GM04503 (cell line): ENCODE measurements around the gene INSL6.
A peak's percentile ranks its signal among the peaks of the same experiment; 100 is the strongest.
"Not testable (repeated sequence)": the region's sequence is repeated elsewhere in the genome, so short reads cannot be mapped to it uniquely, and the experiment has no call there.

ENCODE experiments used
- DNase-seq: peaks from one replicate; pipeline ENCODE4 v3.0.0-alpha.2; 2012; ENCODE audit warnings: low read depth

INSL6 gene

GRCh38 chr9:5185220-5185840, at the start of gene INSL6:
Gene INSL6, minus strand, starts transcription at chr9:5185639. Its CDS starts 37 bp downstream, at chr9:5185602.
- DNase-seq: no peak

GRCh38 chr9:5231212-5231611, 45.8 kb upstream of the INSL6 start, which contains the start of gene INSL4:
Gene INSL4, plus strand, starts transcription at chr9:5231419. Its CDS starts 105 bp downstream, at chr9:5231524.
- no peak for DNase-seq

- no peak for DNase-seq
Measured at GRCh38 chr9:5230554-5230953, 45.1 kb upstream of the INSL6 start.

GRCh38 chr9:5205071-5205470, 19.6 kb upstream of the INSL6 start:
- DNase-seq: no peak

GRCh38 chr9:5195463-5195862, 10.0 kb upstream of the INSL6 start:
- no peak for DNase-seq

- no peak for DNase-seq
Measured at GRCh38 chr9:5193345-5193744, 7.9 kb upstream of the INSL6 start.

GRCh38 chr9:5191985-5192384, 6.5 kb upstream of the INSL6 start:
- no peak for DNase-seq

GRCh38 chr9:5188060-5188984, 2.9 kb upstream of the INSL6 start:
- DNase-seq: no peak

- peak; percentile 1 for DNase-seq
Measured at GRCh38 chr9:5186416-5187169, 1.2 kb upstream of the INSL6 start.

- no peak for DNase-seq
Measured at GRCh38 chr9:5184776-5185175, 663 bp downstream of the INSL6 start.

- DNase-seq: not testable (repeated sequence)
Measured at GRCh38 chr9:5180631-5181030, 4.8 kb downstream of the INSL6 start.

GRCh38 chr9:5178126-5178805, 7.2 kb downstream of the INSL6 start:
- DNase-seq: no peak

GRCh38 chr9:5146241-5146640, 39.2 kb downstream of the INSL6 start:
- DNase-seq: no peak

- DNase-seq: no peak
Measured at GRCh38 chr9:5144217-5144616, 41.2 kb downstream of the INSL6 start.

GRCh38 chr9:5140151-5140550, 45.3 kb downstream of the INSL6 start:
- DNase-seq: no peak

GRCh38 chr9:5122516-5122915, 62.9 kb downstream of the INSL6 start:
- no peak for DNase-seq

- no peak for DNase-seq
Measured at GRCh38 chr9:5122116-5122515, 63.3 kb downstream of the INSL6 start.

GRCh38 chr9:5113994-5114748, 71.3 kb downstream of the INSL6 start:
- DNase-seq: no peak
